GM03348 (cell line): ENCODE results near the gene SORCS2.

Experiments
- DNase-seq: peaks from one replicate; pipeline ENCODE4 v3.0.0; 2012; ENCODE audit warnings: low spot score

Gene SORCS2

DNA sequence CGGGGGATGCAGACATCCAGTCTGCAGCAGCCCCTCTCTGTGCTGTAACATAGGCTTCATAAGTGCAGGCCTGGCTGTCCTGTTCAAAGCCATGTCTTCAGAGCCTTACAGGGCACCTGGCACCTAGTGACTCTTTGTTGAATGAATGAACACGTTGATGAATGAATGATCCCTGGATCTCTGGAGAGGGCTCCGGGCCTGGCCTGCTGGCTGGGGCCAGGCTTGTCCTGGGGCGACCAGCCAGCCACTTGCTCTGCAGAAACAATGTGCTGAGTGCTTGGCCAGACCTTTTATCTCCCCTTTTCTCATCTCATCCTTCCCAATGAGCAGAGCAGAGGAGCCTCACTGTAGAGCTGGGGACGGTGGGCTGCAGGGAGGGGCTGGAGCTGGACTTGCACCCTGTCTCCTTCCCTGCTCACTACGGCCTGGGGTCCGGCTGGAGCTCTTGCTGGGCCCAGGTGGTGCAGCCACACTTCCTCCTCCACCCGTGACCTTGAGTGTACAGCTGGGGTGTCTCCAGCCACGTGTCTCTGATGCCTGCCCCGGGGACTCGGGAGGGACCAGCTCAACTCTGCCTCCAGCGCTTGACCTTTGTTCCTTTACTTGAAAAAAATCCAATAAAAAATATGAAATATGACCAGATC, 164.5 kb downstream of the SORCS2 start:
- no peak for DNase-seq

DNA sequence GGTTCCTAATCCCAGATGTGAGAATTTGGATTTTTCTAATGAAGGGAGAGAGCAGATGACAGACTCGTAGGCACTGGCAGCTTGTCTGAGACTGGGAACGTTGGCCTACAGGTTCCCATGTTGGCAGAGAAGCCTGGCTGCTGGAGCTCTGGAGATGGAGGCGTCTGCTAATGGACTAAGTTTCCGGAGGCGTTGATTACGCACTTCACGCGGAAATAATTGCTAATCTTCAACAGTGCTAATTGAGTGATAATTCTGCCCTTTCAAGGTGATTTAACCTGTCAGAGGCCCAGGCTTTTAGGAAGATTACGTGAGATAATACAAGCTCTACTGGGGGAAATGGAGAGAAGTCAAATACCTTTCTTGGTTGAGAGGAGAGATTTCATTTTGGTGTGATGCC, 165.0 kb downstream of the SORCS2 start:
- no peak for DNase-seq

DNA sequence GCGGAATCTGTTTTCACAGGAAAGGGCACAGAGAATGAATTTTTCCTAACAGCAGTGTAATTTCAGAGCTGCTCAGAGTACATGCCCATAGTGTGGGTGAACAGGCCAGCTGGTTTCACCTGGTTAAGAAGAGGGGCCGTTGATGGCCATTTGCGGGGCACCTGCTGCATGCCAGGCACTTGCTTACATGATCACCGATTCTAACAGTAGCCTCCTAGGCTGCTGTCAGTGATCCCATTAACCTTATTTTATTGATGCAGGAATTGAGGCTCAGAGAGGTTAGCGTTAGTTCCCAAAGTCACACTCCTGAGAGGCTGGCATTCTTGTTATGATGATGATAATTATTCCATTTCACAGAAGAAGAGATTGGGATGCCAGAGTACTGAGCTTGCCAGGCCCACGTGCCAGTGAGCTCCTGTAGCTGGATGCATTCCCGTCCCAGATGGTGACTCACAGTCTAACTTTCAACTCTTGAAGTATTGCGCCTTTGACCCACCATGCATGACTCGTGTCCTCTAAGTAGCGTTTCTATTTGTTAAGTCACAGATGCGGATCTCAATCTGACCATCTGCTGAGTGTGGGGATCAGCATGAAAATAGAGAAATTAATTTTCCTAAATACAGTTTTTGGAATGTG, 165.9 kb downstream of the SORCS2 start:
- DNase-seq: peak; percentile 89

DNA sequence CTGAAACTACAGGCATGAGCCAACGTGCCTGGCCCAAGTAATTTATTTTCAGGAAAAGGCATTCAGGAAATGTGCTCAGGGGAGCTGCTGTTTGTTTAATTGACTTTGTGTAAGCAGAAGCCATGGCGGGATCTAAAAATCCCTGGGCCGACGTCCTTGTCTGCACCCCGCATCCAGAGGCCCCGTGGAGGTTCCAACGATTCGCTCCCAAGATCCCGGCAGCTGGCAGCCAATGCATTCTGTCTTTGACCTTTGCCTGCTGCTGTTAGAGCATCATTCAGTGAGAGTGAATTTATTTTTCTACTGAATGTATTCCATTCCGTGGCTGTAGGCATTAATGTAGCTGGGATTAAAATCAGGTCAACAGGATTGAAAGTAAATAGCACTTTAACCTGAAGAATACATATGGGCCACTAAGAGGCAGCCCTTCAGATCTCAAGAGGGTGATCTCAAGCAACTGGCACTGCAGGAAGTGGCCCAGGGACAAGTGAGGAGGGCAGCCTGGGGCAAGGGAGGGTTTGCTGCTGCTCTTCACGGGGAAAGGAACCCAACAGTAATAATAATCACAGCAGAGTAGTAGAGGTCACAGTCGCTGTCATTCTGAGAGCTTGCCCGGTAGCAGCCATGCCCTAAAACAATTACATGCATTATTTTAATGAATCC, 167.2 kb downstream of the SORCS2 start:
- no peak for DNase-seq

DNA sequence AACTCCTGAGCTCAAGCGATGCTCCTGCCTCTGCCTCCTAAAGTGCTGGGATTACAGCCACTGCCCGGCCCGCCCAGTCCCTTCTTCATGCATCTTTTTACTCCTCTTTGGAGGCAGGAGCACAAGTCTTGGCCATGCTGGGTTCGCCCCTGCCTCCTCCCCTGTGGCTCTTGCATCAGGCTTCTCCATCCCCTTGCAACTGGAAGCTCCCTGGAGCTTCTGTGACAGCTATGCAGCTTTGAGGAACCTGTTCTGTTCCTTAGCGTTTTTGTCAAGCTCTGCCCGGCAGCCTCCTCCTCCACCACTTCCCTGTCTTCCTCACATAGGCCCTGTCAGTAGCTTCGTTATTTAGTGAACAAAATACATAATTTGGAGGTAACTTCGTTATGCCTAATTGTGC, 168.5 kb downstream of the SORCS2 start:
- no peak for DNase-seq

DNA sequence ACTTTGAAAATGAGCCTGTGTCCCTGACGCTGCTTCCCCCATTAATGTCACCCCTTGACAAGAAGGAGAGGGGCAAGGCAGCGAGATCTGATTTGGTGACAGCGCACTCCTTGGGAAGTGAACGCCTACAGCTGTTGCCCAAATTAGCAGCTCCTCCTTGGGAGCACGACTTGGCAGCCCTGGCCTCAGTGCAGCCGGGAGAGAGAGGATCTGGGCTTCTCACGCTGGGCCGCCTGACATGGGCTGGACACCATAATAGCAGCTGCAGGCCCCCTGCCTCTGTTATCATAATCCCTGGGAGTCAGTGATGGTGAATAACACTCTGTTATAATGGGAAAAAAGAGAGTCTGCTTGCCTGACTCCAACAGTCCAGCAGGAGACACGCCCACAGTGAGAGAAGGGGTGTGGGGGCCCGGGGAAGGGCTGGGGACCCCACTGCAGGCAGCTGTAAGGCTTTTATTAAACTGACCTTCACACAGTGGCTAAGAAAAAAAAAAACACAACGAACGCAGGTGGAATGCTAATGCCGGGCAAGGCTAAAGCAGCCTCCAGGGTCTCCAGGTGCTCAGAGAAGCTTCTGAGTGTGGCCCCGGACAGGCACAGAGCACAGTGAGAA, 169.1 kb downstream of the SORCS2 start:
- no peak for DNase-seq

DNA sequence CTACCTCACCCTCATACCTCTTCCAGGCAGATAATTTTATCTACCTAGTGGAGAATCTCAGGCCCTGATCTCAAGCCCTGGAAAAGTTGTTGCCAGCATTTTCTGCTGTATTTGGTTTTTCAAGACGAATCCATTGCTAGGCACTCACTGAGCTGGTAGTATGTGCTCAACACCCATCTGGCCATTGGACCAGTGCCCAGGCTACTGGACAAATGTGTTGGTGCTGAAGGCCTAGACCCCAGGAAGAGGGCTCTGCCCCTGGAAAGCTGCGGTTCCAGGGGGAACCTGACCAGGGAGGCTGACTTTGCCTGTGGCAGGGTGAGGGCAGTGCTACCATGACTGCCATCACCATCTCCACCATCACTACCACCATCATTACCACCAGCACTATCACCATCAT, 170.0 kb downstream of the SORCS2 start:
- no peak for DNase-seq

DNA sequence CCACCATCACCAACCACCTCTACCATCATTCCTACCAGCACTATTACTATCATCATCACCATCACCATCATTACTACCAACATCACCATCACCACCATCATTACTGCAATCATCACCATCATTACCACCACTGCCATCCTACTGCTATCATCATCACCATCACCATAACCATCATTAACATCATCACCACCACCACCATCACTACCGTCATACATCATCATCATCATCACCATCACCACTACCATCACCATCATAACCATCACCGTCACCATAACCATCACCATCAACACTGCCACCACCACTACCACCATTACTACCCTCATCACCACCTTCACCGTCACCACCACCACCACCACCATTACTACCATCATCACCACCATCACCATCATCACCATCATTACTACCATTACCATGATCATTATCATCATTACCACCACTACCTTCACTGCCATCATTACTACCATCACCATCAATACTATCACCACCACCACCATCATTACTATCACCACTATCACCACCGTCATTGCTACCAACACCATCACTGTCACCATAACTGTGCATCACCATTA, 170.6 kb downstream of the SORCS2 start:
- no peak for DNase-seq

DNA sequence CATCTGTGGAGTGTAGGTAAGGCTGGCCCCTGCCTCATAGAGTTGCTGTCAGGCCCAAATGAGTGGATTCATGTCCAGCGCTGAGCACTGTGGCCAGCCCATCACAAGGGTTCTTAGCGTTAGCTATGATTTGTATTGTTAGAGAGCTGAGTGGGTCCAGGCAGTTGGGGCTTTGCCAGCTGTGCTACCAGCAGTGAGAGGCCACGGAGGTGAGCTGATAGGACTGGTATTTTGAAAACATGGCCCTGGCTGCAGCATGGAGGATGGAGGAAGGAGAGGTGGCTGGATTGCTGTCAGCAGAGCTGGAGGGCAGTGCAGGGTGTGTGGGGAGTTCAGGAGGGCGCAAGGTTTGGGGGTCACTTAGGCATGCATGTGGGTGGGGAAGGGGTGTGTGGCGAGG, 172.6 kb downstream of the SORCS2 start:
- DNase-seq: no peak

DNA sequence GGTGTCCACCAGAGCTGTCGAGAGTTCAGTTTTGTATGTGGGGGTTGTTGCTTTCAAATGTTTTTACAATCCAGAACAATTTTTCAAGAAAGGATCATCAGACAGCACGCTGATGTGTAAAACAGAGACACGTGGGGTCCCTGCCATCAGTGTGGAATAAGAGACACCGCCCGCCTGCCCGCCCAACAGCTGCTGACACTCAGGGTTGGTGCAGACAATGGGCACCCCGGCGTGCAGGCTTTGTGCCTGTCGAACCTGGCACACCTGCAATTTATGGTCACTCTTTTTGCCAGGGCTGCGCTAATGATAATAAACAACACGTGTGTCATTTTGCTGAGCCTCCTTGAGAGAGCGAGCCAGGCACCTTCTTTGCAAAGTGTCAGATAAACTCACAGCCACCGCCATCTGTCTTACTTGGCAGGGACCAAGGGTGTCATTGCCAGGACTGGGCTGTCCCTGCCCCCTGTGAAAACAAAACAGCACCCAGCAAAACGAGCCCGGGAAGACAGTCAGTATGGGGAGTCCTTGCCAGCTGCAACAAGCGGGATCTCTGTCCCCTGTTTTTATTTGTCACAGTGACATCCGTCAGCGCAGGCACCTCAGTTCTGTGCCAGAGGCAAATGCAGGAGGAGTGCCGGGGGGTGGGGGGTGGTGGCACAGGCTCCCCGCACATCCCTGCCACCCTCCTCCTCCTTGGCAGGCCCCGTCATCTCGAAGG, 173.3 kb downstream of the SORCS2 start:
- no peak for DNase-seq

DNA sequence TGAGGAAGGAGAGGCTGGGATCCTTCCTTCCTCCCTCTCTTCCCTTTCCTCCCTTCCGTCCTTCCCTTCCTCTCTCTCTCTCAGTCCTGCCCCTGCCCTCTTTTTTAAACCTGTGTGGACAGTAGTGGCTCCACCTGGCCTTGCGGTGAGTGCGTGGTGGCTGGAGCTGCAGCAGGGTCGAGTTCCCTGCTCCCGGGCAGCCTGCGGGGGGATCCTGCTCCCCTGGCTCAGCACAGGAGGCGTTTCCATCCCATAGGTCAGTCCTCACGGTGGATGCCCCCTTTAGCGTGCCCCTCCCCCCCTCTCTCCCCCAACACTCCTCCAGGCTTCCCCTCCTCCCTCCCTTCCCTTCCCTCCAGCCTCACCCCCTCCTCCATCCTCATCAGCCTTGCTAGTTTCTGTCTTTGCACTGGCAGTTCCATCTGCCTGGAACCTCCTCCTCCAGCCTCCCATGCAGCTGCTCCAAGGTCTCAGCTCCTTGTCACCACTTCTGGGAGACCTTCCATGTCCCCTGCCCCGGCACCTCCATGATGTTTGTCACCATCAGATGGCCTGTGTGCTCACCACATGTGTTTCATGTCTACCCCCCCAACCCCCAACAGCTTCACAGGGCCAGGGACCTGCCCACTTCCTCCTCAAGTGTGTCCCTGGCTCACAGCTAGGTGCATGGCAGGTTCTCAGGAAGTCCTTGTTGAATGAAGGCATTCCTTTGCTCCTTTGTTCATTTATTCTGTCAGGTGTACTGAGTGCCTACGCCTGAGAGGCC, 174.0 kb downstream of the SORCS2 start:
- no peak for DNase-seq

DNA sequence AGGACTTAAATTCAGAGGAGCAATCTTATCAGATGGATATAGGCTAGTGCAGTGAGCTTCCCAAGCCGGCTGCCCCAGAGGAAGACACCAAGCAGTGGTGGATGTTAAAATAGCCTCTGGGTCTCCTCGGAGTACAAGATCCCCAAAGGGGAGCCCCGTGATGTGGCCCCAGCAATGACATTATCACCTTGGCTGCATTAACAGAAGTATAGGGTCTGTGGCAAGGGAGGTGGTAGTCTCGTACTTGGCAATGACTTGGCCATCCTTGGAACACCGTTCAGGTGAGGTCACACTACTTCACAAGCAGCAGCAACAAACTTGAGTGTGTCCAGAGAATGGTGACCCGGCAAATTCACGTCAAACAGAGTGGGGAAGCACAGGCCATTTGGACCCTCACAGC, 174.6 kb downstream of the SORCS2 start:
- no peak for DNase-seq

DNA sequence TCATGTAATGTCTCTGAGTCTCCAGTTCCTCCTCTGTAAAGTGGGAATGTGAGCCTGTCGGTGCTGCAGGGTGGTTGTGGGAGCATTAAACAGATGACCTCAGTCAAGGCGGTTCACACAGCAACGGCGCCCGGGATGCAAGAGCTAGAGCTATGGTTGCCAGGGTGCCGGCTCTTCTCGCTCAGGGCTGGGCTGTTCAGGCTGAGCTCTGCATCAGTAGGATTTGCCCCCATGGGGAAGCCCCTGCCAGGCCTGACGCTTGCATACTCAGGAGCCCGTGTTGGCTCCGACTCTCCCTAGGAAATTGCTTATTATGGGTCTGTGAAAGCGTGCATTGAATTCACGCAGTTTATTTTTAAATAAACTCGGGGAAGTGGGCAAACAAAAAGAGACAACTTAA, 175.1 kb downstream of the SORCS2 start:
- no peak for DNase-seq

DNA sequence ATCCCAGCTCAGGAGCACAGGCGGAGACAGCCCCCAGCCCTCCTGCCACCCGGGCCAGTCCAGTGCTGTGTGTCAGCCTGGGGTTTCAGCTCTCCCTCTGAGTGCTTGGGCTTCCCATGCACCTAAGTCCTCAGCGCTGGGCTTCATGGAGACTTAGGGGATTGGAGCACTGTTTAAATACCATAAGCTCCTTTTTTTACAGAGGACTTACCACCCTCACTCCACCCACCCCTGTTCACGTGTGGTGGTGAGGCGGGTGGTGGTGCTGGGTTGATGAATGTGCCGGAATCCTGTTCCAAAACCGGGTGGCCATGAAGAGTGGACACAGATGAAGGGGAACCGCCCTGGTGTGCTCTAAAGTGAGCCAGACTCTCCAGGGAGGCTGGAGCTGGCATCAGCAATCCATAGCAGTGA, 175.5 kb downstream of the SORCS2 start:
- no peak for DNase-seq

DNA sequence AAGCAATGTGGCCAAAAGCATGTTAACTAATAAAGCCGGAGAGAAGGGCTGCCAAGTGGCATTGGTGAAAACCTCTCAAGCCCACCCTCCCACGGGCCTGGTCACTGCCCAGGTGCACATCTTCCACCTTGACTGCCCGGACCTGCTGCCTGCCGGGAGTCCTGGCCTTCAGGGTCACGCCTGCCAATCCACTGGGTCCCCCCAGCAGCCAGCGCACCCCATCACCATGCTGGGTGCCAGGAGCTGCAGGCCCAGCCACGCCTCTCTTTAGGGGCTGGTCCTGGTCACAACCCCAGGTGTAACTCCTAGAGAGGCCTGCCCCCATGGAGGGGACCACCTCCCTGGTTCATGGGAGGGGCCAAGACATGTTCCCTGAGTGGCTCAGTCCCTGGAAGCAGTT, 176.0 kb downstream of the SORCS2 start:
- no peak for DNase-seq

DNA sequence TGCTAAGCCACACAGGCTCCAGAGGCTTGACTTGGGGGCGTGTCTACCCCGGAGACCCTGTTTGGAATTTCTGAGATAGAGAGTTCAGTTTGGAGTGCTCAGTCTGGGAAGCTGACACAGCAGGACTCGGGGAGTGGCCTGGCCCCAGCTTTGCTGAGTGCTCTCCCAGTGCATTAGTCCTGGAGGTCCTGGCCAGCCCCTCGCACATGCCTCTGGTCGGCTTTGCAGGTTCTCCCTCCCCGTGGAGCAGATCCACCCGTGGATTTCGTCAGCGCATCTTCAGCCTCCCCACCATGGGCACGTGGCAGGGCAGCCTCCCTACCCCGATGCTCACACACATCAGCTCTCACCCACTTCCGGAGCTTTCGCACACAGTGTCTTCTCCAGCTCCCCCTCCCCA, 177.2 kb downstream of the SORCS2 start:
- DNase-seq: no peak

DNA sequence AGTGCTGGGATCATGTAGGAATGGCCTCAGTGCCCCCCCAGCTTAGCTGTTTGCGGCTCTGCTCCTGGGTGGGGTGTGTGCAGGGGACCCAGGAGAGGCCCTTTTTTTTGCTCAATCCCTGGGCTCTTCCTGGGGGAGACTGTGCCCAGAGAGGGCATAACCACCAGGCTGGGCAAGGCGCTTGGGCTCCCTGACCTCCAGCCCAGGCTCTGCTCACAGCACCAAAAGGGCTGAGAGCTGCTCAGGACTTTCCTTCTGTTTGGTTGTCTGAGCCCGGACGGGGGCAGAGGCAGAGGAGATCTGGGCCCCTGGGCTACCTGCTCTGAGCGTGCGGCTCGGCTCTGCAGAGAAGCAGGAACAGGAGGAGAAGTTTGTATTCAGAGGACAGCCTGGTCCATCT, 177.7 kb downstream of the SORCS2 start:
- DNase-seq: no peak

DNA sequence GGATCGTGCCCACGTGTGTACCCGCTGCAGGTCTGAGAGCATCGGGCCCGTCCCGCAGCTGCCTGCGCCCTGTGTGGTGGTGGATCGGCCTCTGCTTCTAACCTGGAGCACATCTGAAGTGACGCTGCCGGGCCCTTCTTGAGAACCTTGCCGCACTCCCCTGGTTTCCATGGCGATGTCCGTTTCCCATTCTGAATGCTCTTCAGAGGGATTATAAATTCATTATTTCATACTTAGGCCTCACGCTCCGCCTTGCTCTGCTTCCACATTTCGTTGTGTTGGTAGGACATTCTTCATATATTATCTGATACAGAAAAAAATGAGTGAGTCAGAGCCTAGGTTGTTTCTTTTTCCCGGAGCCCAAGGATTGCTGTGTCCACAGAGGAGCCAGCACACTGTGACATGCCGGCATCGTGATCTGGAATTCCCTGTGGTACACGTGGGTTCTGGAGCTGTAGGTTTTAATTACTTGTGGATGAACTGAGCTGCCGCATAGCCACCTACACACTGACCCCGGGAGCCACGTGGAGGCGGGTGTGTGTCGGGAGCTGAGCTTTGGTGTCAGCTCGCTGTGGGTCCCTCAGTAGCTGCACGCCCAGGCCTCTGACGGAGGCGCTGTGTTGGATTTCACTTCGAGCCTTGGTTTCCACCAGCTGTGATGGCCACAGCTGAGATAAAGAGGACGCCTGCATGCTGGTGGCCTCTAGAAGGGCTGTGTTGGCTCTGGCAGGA, 179.0 kb downstream of the SORCS2 start:
- peak; percentile 47 for DNase-seq

DNA sequence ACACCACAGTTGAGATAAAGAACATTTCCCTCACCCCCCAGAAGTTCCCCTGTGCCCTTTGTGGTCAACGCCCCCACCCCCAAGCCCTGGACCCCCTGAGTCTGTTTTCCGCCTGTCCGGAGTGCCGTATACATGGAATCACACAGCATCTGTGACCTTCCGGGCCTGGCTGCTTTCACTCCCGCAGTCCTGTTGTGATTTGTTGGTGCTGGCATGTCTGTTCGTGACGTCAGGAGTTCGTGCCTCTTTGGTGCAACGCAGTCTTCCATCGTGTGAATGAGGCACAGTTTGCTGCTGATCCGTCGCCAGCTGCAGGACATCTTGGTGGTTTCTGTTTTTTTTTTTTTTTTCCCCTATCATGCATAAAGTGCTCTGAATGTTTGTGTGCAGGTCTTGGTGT, 180.3 kb downstream of the SORCS2 start:
- DNase-seq: no peak

DNA sequence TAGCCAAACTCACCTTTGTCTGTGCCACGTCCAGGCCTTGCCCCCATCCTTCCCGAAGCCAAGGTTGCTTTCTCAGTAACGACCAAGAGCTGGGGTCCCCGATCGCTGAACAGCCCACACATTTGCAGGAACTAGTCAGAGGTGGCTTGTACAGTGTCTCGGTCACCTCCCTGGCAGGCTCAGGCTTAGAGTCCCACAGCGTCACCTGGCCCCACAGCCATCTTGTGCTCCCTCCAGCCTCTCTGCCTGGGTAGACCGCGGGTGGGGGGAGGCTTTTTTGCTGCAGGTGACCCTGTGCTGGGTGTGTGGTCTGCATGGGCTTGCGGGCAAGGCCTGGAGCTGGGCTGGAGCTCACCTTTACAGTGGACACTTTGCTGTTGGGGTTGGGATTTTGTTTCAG, 182.2 kb downstream of the SORCS2 start:
- no peak for DNase-seq

DNA sequence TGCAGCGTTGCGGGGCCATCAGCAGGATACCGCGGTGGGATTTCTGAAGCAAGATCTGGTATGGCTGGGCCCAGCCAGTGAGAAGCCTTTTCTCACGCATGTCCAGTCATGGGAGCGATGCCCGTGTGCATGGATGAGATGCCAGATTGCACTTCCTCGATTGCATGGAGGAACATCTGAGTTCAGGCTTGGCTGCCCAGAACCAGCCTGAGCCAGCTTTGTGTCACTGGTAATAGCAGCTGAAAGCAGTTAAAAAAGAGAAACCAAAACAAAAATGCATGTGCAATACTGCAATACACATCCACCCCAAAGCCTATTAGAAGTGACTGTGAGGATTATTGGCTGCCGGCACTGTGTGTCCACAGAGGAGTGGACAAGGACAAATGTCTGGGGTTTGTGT, 183.1 kb downstream of the SORCS2 start:
- DNase-seq: peak; percentile 77
